HG02870 (cell line): ENCODE data around the gene ANKRD37.

Source experiments
- ATAC-seq: cut with Tn5 transposase; IDR thresholded peaks from one replicate; pipeline ENCODE4 v1.9.1; 2021; ENCODE audit warnings: mild to moderate bottlenecking, moderate library complexity; ENCODE audit not compliant: unreplicated experiment

The ANKRD37 gene

GRCh38 chr4:185379326-185380295 lies 17.0 kb upstream of the ANKRD37 start:
- ATAC-seq: no peak

GRCh38 chr4:185380320-185380719 lies 16.3 kb upstream of the ANKRD37 start:
- no peak for ATAC-seq

GRCh38 chr4:185381288-185382196 lies 15.1 kb upstream of the ANKRD37 start:
- ATAC-seq: no peak

- no peak for ATAC-seq
Measured at GRCh38 chr4:185382754-185383153, 13.9 kb upstream of the ANKRD37 start.

- ATAC-seq: no peak
Measured at GRCh38 chr4:185383451-185383850, 13.2 kb upstream of the ANKRD37 start.

GRCh38 chr4:185384061-185384460 lies 12.6 kb upstream of the ANKRD37 start:
- ATAC-seq: no peak

GRCh38 chr4:185384930-185385331 lies 11.7 kb upstream of the ANKRD37 start:
- ATAC-seq: no peak

- no peak for ATAC-seq
Measured at GRCh38 chr4:185387957-185388356, 8.7 kb upstream of the ANKRD37 start.

- ATAC-seq: no peak
Measured at GRCh38 chr4:185390941-185391340, 5.7 kb upstream of the ANKRD37 start.

- no peak for ATAC-seq
Measured at GRCh38 chr4:185392156-185392555, 4.5 kb upstream of the ANKRD37 start.

GRCh38 chr4:185394568-185395237 lies 1.9 kb upstream of the ANKRD37 start:
- ATAC-seq: no peak

GRCh38 chr4:185395238-185395955 lies 1.2 kb upstream of the ANKRD37 start, which contains the start of gene LRP2BP:
Gene LRP2BP, minus strand, starts transcription at chr4:185395924. Its CDS starts 17,738 bp downstream, at chr4:185378186.
- no peak for ATAC-seq

- ATAC-seq: peak; percentile 70
Measured at GRCh38 chr4:185395956-185396723, 501 bp upstream of the ANKRD37 start.

GRCh38 chr4:185398618-185399017 lies 2.0 kb downstream of the ANKRD37 start:
- no peak for ATAC-seq

GRCh38 chr4:185399466-185399865 lies 2.8 kb downstream of the ANKRD37 start:
- ATAC-seq: no peak

- no peak for ATAC-seq
Measured at GRCh38 chr4:185404031-185404430, 7.4 kb downstream of the ANKRD37 start.

- ATAC-seq: peak; percentile 71
Measured at GRCh38 chr4:185405296-185405999, 8.8 kb downstream of the ANKRD37 start.

GRCh38 chr4:185408432-185408831 lies 11.8 kb downstream of the ANKRD37 start:
- no peak for ATAC-seq

- no peak for ATAC-seq
Measured at GRCh38 chr4:185411849-185412248, 15.2 kb downstream of the ANKRD37 start.
